ENCODE results near the gene INTS2.

GRCh38 chr17:61869138-61869537 lies 58.6 kb downstream of the INTS2 start:
- TF ChIP-seq CTCF (IDR thresholded peaks at IDR 0.05 in 4 of 5, conservative IDR thresholded peaks at IDR 0.05 in 1 of 5) (no peak), POLR2A (IDR thresholded peaks at IDR 0.05) (no peak)

Data from gastrocnemius medialis (tissue), 4 donors.